IPS-18c (cell line): ENCODE measurements around the gene MOSPD3.
A peak's percentile ranks its signal among the peaks of the same experiment; 100 is the strongest.

Experiments
- H3K4me3 ChIP-seq: 2 replicates; pipeline ENCODE4 v1.7.0; 2013; ENCODE audit warnings: low read depth, mild to moderate bottlenecking, low read length, moderate library complexity; ENCODE audit not compliant: insufficient read depth
- H3K9me3 ChIP-seq: one replicate; pipeline ENCODE4 v1.6.1; 2013; ENCODE audit warnings: mild to moderate bottlenecking, low read length, moderate library complexity; ENCODE audit not compliant: control insufficient read depth, insufficient read depth

MOSPD3 gene

DNA sequence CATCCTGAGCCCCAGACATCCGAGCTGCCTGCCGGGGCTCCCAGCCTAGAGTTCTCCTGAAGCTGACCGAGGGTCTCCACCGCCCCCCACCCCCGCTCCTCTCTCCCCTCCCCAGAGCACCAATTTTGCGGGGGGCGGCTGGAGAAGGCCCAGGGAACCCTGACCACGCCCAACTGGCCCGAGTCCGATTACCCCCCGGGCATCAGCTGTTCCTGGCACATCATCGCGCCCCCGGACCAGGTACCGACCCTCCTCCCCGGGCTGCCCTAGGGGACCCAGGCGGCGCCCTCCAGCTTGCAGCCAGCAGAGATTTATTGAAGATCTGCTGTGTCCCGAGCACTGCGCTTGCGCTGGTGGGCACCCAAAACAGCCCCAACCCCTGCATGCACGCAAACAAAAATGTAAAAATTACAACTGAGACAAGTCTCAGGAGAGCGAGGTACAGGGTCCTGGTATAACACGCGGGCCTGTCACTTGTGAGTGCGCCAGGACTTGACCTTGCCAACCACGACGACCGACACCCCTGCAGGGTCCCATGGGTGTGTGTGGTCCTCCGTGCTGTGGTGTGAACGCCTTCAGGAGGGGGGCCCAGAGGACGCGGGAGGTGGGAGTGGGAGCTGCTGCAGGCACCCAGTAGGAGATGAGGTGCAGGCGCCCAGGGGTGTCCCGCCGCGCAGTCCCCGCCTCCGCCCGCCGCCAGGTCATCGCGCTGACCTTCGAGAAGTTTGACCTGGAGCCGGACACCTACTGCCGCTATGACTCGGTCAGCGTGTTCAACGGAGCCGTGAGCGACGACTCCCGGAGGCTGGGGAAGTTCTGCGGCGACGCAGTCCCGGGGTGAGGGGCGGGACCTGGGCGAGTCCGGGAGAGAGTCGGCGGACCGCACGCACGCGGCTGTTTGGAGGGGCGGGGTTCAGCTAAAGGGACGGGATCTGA lies 7.1 kb upstream of the MOSPD3 start:
- H3K4me3 ChIP-seq = peak overlapping the region; percentile 68
- H3K9me3 ChIP-seq = no peaks in the 10 kb centered on the region

GRCh38 chr7:100606313-100606712 lies 6.0 kb upstream of the MOSPD3 start:
- H3K9me3 ChIP-seq = no peaks in the 10 kb centered on the region
- H3K4me3 ChIP-seq = no peak overlapping the region

DNA sequence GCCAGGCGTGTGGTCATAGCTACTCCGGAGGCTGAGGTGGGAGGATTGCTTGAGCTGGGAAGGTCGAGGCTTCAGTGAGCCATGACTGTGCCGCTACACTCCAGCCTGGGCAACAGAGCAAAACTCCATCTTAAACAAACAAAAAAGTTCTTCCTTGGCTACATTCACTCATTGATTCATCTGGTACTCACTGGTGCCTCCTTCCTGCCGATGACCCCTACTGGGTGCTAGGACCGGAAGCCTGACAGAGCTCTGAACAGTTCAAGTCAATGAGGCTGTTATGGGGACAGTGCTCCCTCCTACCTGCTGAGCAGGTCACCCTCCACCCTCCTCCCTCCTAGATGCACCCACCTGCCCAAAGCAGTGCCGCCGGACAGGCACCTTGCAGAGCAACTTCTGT lies 5.2 kb upstream of the MOSPD3 start:
- Histone ChIP-seq H3K9me3 (no peaks in the 10 kb centered on the region), H3K4me3 (no peak overlapping the region)

DNA sequence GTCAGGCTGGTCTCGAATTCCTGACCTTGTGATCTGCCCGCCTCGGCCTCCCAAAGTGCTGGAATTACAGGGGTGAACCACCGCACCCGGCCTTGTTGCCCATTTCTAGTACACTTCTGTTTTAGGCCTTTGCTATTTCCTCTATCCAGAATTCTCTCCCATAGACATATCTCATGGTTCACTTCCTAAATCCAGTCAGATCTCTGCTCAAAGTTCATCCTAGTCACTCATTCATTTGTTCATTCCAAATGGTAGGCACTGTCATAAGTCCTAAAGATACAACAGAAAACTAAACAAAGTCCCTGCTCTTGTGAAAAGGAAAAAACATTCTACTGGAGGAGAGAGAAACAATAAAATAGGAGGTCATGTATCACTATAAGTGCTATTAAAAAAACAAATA lies 2.4 kb upstream of the MOSPD3 start:
- Histone ChIP-seq H3K9me3 (no peaks in the 10 kb centered on the region), H3K4me3 (no peak overlapping the region)

- no peaks in the 10 kb centered on the region for H3K9me3 ChIP-seq
- peak overlapping the region; percentile 93 for H3K4me3 ChIP-seq
Measured at GRCh38 chr7:100612730-100613390, 520 bp downstream of the MOSPD3 start.

GRCh38 chr7:100613412-100614175 lies 1.3 kb downstream of the MOSPD3 start:
- no peak overlapping the region; the same call in 1 of the 2 replicates for H3K4me3 ChIP-seq
- H3K9me3 ChIP-seq = no peaks in the 10 kb centered on the region

GRCh38 chr7:100614308-100614861 lies 2.0 kb downstream of the MOSPD3 start:
- Histone ChIP-seq H3K4me3 (no peak overlapping the region), H3K9me3 (no peaks in the 10 kb centered on the region)

DNA sequence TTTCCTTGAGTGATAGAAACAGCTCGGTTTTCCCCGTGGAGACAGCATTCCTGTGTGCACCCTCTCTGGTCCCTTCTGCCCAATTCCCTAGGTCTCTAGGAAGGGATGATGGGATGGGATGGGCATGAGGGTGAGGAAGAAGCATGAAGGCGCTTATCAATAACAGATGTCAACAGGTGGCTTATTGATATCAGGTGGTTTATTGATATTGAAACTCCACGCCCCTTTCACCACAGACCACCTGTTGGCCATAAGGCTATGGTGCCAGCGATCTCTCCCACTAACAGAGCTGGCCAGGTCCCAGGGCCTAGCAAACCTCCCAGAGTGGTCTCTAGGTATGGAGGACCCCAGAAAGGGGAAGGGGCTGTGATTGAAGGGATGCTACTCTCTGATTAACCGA lies 7.9 kb downstream of the MOSPD3 start:
- Histone ChIP-seq H3K9me3 (no peaks in the 10 kb centered on the region), H3K4me3 (no peak overlapping the region)

GRCh38 chr7:100620804-100621203 lies 8.5 kb downstream of the MOSPD3 start:
- Histone ChIP-seq H3K4me3 (no peak overlapping the region), H3K9me3 (no peaks in the 10 kb centered on the region)

DNA sequence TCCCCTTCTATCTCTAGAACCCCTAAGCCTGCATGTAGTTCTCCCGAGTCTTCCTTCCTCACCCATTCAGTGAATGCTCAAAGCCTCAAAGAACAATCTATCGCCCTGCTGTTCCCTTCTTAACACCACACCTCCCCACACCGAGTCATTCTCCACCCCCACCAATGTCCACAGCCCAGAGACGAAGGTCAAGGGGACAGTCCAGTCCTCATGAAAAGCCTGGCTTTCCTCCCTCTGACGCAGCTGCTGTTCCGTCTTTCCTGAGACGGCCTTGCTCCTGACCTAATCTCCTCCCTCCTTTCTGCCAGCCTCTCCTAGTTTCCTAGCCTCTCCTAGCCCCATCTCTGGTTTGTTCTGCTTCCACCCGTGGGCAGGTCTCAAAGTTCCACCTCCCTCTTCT lies 9.2 kb downstream of the MOSPD3 start:
- Histone ChIP-seq H3K9me3 (no peaks in the 10 kb centered on the region), H3K4me3 (no peak overlapping the region)

DNA sequence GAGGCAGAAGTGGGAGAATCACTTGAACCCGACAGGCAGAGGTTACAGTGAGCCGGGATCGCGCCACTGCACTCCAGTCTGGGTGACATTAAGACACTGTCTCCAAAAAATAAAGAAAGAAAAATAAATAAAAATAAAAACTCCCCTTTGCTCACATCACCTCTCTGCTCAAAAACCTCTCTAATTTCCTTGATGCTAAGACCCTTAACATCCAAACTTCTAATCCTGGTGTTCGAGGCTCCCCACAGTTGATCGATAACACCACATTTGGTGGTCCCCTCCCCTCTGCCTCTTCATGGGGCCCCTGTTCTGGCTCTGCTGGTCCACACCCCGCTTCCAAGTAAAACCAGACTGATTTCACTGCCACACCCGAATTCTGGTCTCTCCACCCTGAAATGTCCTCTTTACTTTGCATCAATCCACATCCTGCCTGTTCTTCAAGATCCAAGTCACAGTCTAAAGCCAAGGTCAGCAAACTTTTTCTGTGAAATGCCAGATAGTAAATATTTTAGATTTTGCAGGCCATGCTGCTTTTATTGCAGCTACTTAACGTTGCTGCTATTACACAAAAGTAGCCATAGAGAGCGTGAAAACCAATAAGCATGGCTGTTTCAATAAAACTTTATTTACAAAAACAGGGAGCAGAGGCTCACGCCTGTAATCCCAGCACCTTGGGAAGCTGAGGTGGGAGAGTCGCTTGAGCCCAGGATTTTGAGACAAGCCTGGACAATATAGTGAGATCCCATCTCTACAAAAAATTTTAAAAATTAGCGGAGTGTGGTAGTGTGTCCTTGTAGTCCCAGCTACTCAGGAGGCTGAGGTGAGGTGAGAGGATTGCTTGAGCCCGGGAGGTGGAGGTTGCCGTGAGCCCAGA lies 11.8 kb downstream of the MOSPD3 start:
- no peaks in the 10 kb centered on the region for H3K9me3 ChIP-seq
- no peak overlapping the region for H3K4me3 ChIP-seq

DNA sequence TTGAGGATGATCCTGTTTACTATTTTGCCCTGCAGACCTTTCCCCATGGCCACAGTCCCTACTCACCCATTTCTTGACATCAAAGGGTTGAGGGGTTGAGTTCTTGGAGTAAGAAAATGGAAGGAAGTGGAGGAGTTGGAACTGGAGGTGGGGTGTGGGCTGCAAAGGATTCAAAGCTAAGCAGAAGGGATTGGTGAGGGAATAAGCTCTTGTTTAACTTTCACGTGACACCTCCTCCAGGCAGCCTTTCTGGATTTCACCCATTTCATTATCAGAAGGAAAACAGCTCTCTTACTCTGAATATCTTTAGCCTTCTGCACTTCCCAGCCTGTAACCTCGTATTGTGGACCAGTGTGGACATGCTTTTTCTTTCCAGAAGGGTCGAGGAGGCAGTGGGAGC lies 13.7 kb downstream of the MOSPD3 start:
- Histone ChIP-seq H3K9me3 (no peaks in the 10 kb centered on the region), H3K4me3 (peak overlapping the region; percentile 46)

DNA sequence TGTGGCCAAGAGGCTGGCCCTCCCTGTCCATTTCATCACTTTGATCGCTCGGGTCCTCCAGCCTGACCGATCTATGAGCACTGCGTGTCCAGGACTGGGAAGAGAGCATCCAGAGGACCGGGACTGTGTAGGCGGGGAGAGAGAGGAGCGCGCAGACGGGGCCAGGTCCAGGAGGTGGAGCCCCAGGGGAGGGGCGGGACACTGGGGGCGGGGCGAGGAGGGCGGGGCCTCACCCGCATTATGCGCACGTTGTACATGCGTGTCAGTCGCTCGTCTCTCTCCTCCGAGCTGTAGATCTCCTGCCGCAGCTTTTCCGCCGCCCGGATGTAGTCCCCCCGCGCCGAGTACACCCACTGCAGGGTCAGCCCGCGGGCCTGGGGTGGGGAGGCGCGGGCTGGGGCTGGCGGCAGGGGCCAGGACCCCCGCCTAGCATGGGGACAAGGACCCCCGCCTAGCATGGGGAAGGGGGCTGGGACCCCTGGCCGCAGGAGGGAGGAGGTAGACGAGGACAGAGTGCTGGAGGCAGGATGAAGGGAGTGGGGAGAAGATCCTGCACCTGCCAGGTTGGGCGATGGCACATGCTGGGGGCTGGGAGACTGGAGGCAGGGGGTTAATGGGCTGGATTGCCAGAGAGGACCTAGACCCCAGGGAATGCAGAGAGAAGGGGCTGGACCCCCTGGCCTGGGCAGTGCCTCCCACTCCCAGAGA lies 14.3 kb downstream of the MOSPD3 start:
- H3K4me3 ChIP-seq = peak overlapping the region; percentile 46
- no peaks in the 10 kb centered on the region for H3K9me3 ChIP-seq

DNA sequence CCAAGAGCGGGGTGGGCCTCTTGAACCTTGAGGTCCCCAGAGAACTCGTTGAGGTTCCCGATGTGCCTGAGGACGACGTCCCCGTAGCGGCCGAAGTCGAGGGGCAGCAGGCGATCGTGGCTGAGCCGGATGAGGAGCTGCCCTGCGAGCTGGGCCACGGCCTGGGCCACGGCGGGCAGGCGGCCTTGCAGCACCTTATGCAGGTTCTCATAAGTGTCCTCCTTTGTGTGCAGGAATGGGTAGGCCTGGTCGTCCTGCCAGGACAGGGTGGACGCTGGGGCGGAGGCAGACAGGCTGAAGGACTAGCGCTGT lies 14.9 kb downstream of the MOSPD3 start:
- Histone ChIP-seq H3K4me3 (peak overlapping the region; percentile 43), H3K9me3 (no peaks in the 10 kb centered on the region)

GRCh38 chr7:100629117-100629716 lies 16.9 kb downstream of the MOSPD3 start:
- Histone ChIP-seq H3K4me3 (no peak overlapping the region), H3K9me3 (no peaks in the 10 kb centered on the region)

- H3K4me3 ChIP-seq = no peak overlapping the region
Measured at GRCh38 chr7:100630066-100630465, 17.7 kb downstream of the MOSPD3 start.

More at GRCh38 chr7:100630066-100630465, 17.7 kb downstream of the MOSPD3 start:
- H3K9me3 ChIP-seq = no peaks in the 10 kb centered on the region
